ENCODE measurements around the gene CDK5RAP1.

- TF ChIP-seq POLR2AphosphoS5 (IDR thresholded peaks at IDR 0.05; ENCODE audit: low read depth, low read length) (no peak), POLR2A (IDR thresholded peaks at IDR 0.05; ENCODE audit: low read depth, low read length) (no peak)
Measured at GRCh38 chr20:33423141-33423834, 22.0 kb upstream of the CDK5RAP1 start.
